H54 (cell line): ENCODE measurements around the gene UCKL1.
A peak's percentile ranks its signal among the peaks of the same experiment; 100 is the strongest.

Source experiments
- DNase-seq: peaks from one replicate; pipeline ENCODE4 v3.0.0; 2011; ENCODE audit warnings: low spot score, mixed read lengths; ENCODE audit not compliant: insufficient read length
- FAIRE-seq: peaks from 3 replicates; lab custom pipeline; 2011; peaks lifted over from hg19 to GRCh38; lab: Jason Lieb, UNC
- POLR2A ChIP-seq: IDR thresholded peaks from 2 replicates; pipeline ENCODE4 v1.6.1; 2011; ENCODE audit warnings: low read depth, mild to moderate bottlenecking, low read length

Gene UCKL1

GRCh38 chr20:63895952-63896263 is 60.3 kb downstream of the UCKL1 start:
- TF ChIP-seq POLR2A = no peak
- DNase-seq (no peak), FAIRE-seq (no peak)

- TF ChIP-seq POLR2A = no peak
- FAIRE-seq = no peak
- DNase-seq = no peak
These were observed 60.8 kb downstream of the UCKL1 start for GRCh38 chr20:63895202-63895951.

DNA sequence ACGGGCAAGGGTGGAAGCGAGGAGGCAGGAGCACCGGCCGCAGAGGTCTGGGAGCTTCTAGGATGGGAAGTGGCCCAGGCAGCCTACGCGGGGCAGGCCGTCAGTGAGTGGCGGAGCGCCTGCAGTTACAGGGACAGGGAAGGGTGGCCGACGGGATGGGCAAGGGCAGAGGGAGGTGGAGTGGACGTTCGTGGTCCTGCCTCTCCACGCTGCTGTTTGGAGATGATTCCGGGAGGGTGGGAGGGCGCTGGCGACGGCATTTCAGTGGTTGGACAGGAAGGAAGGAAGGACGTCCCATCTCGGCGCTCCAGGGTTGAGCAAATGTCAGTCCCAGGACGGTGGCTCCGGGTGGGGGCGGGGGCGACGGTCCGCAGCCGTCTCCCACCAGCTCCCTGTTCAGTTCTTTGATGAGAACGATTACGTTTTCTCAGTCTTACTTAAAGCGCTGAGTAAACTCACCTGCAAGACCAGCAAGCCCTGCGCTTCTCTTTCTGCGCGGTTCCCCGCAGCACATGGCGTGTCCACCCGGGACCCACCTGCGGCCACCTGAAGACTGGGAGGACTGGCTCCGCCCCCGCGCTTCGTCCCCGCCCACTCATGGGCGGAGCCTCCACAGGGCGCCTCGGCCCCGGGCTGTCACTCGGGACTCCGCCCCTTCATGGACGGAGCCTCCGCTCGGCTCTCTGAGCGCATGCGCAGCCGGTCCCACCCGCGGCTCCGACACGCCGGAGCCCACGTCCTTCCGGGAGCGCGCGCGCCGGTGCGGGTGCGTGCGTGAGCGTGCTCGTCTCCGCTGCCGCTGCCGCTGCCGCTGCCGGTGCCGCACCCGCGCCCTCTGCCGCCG is 61.6 kb downstream of the UCKL1 start, which contains the start of gene DNAJC5:
DNAJC5 (plus strand) TSS at position 769 of the 844 bp plus-strand sequence. CDS start 33,220 bp downstream, outside the sequence.
- no peak for FAIRE-seq
- peak; percentile 100 for DNase-seq
- peak; percentile 78 for TF ChIP-seq POLR2A

- no peak for TF ChIP-seq POLR2A
- no peak for FAIRE-seq
- no peak for DNase-seq
These were observed 62.2 kb downstream of the UCKL1 start for GRCh38 chr20:63893999-63894357.

DNA sequence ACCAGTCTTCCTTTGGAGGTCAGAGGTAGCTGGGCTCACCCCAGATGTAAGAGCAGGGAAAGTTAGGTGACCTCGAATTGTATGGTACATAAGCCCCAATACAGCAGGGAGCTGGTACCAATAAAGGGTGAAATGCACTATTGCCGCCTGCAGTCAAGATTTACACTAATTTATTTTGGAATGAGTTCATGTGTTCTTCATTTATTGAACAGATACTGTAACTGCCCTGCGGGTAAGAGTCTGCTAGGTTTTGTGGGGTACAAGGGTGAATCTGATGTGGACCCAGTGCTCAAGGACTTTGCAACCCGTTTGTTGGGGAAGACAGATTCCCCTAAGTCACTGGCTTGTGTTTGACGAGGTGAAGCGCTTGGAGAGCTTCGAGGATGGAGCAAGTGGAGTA is 63.8 kb downstream of the UCKL1 start:
- DNase-seq (no peak), FAIRE-seq (no peak)
- TF ChIP-seq POLR2A = no peak

- no peak for TF ChIP-seq POLR2A
- no peak for FAIRE-seq
- no peak for DNase-seq
These were observed 64.9 kb downstream of the UCKL1 start for GRCh38 chr20:63891061-63892002.

GRCh38 chr20:63890616-63891015 is 65.6 kb downstream of the UCKL1 start:
- DNase-seq (no peak), FAIRE-seq (no peak)
- TF ChIP-seq POLR2A = no peak

DNA sequence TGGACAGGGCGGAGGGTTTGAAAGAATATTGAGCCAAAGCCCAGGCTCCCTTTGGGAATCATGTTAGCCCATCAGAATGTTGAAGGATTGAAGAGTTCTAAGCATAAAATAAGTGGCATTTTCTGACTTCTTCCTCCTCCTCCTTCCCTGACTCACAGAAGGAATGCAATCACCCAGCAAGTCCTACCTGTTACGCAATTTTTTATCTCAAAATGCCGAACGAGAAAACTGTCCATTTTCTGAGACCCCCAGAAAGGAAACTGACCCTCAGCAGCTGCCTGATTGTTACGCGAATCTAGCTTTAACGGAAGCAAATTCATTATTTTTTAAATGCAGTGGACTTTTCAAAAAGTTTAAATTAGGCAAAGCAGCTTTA is 66.0 kb downstream of the UCKL1 start:
- TF ChIP-seq POLR2A = no peak
- DNase-seq (no peak), FAIRE-seq (no peak)
